ENCODE data around the gene TCF12. TPM values are rescaled to one million over a fixed set of nuclear protein-coding genes. Genes with fewer than 3 reads are reported as not detected.

Gene TCF12
- total RNA-seq, 3 donors from 2014 or later = 164 to 198 (median 174) TPM

GRCh38 chr15:57280464-57280863 lies 362.0 kb downstream of the TCF12 start:
- Histone ChIP-seq H3K36me3 (no peaks in the 10 kb centered on the region), H3K4me3 (no peak overlapping the region), H3K9me3 (no peaks in the 10 kb centered on the region), H3K4me1 (no peaks in the 10 kb centered on the region), H3K27me3 (no peaks in the 10 kb centered on the region), H3K27ac (no peak overlapping the region)
- intact Hi-C loops (cut with DNase I; ENCODE audit: low total_unique reads) = no loop called here
- TF ChIP-seq POLR2AphosphoS5 (IDR thresholded peaks at IDR 0.05) (no peak), CTCF (IDR thresholded peaks at IDR 0.05) (no peak), POLR2A (IDR thresholded peaks at IDR 0.05) (no peak)
- DNase-seq (ENCODE audit: low spot score in 2 of 2) = no peak

- Histone ChIP-seq H3K4me1 (no peaks in the 10 kb centered on the region), H3K9me3 (no peaks in the 10 kb centered on the region), H3K27me3 (no peaks in the 10 kb centered on the region), H3K36me3 (no peaks in the 10 kb centered on the region), H3K4me3 (no peak overlapping the region), H3K27ac (no peak overlapping the region)
- no peak for TF ChIP-seq CTCF (IDR thresholded peaks at IDR 0.05)
- TF ChIP-seq POLR2AphosphoS5 (IDR thresholded peaks at IDR 0.05) = no peak
- no peak for TF ChIP-seq POLR2A (IDR thresholded peaks at IDR 0.05)
- intact Hi-C loops (cut with DNase I; ENCODE audit: low total_unique reads) = no loop called here
- no peak for DNase-seq (ENCODE audit: low spot score in 2 of 2)
Measured at GRCh38 chr15:57281321-57281720, 362.9 kb downstream of the TCF12 start.

- H3K36me3 ChIP-seq = no peaks in the 10 kb centered on the region
- no peaks in the 10 kb centered on the region for H3K4me1 ChIP-seq
- intact Hi-C loops (cut with DNase I; ENCODE audit: low total_unique reads) = no loop called here
- no peak overlapping the region for H3K27ac ChIP-seq
- no peak for DNase-seq (ENCODE audit: low spot score in 2 of 2)
- TF ChIP-seq CTCF (IDR thresholded peaks at IDR 0.05) = no peak
- TF ChIP-seq POLR2AphosphoS5 (IDR thresholded peaks at IDR 0.05) = no peak
- no peak for TF ChIP-seq POLR2A (IDR thresholded peaks at IDR 0.05)
- H3K9me3 ChIP-seq = no peaks in the 10 kb centered on the region
- H3K27me3 ChIP-seq = no peaks in the 10 kb centered on the region
- no peak overlapping the region for H3K4me3 ChIP-seq
Measured at GRCh38 chr15:57282686-57283085, 364.2 kb downstream of the TCF12 start.

- no peaks in the 10 kb centered on the region for H3K9me3 ChIP-seq
- intact Hi-C loops (cut with DNase I; ENCODE audit: low total_unique reads) = no loop called here
- no peaks in the 10 kb centered on the region for H3K27me3 ChIP-seq
- TF ChIP-seq POLR2A (IDR thresholded peaks at IDR 0.05) = no peak
- TF ChIP-seq CTCF (IDR thresholded peaks at IDR 0.05) = no peak
- TF ChIP-seq POLR2AphosphoS5 (IDR thresholded peaks at IDR 0.05) = no peak
- no peaks in the 10 kb centered on the region for H3K4me1 ChIP-seq
- no peak for DNase-seq (ENCODE audit: low spot score in 2 of 2)
- H3K4me3 ChIP-seq = no peak overlapping the region
- H3K36me3 ChIP-seq = no peaks in the 10 kb centered on the region
- H3K27ac ChIP-seq = no peak overlapping the region
Measured at GRCh38 chr15:57283774-57284503, 365.5 kb downstream of the TCF12 start.

GRCh38 chr15:57284535-57284934 lies 366.1 kb downstream of the TCF12 start:
- no peak for DNase-seq (ENCODE audit: low spot score in 2 of 2)
- Histone ChIP-seq H3K36me3 (no peaks in the 10 kb centered on the region), H3K9me3 (no peaks in the 10 kb centered on the region), H3K27me3 (no peaks in the 10 kb centered on the region), H3K4me1 (no peaks in the 10 kb centered on the region), H3K4me3 (no peak overlapping the region), H3K27ac (no peak overlapping the region)
- intact Hi-C loops (cut with DNase I; ENCODE audit: low total_unique reads) = no loop called here
- TF ChIP-seq CTCF (IDR thresholded peaks at IDR 0.05) (no peak), POLR2AphosphoS5 (IDR thresholded peaks at IDR 0.05) (no peak), POLR2A (IDR thresholded peaks at IDR 0.05) (no peak)
